Measurements from ENCODE around the gene C16orf92.

DNA sequence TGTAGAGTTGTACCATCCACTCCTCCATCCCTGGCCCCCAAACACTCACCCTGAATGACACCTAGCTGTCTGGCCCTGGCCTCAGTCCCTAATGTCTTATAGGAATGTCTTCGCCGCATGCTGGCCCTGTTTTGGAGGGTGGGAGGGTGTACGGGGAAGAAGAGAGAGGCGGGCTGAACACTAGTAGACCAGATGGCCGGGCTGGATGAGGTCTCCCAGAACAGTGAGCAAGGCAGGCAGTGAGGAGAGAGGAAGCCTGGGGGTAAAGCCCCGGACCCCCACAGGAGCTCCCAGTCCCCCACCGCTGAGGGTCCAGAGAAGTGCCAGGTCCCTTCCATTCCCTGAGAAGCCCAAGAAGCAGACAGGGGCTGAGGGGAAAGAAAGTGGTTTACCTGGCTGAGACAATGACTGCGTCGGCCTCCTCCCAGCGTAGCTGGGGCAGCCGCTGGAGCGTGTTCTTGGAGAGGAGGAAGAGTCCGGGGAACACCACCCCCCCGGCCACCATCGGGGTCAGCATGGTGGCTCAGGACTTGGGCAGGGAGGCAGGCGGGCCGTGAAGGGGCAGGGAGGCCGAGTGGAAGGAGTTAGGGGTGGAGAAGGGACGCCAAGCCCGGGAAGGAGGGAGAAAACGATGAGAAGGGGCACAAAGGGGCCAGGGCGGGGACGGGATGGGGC, 7.2 kb downstream of the C16orf92 start:
- TF ChIP-seq GATA2 (IDR thresholded peaks at IDR 0.05; ENCODE audit: low read depth, low read length) = no peak
- TF ChIP-seq GATA3 (IDR thresholded peaks at IDR 0.05; ENCODE audit: low read depth, low read length) = no peak

Measured in SH-SY5Y (cell line).